Tibial artery (tissue), 4 donors: Measurements from ENCODE around the gene NUDT16L1.

Source experiments
- DNase-seq, 2 donors: peaks; one replicate each; pipeline ENCODE4 v3.0.0-alpha.2; 2019
- H3K27ac ChIP-seq, 2 donors: fragments of 200-600 bp; sonication (generic) in 1 of 2; 1 replicate in 1 of 2; 2 replicates in 1 of 2; pipeline ENCODE4 v1.5.1; 2018 to 2019; ENCODE audit warnings: mild to moderate bottlenecking in 1 of 2
- H3K27me3 ChIP-seq, 2 donors: fragments of 200-600 bp; sonication (generic) in 1 of 2; one replicate each; pipeline versions ENCODE4 v1.5.1 to v1.6.0; 2016 to 2019
- H3K36me3 ChIP-seq, 3 donors: fragments of 200-600 bp; sonication (generic) in 2 of 3; one replicate each; pipeline ENCODE4 v1.5.1; 2016 to 2019; ENCODE audit warnings: mild to moderate bottlenecking in 2 of 3
- H3K4me1 ChIP-seq, 4 donors: fragments of 200-600 bp; sonication (generic) in 2 of 4; 1 replicate in 3 of 4; 2 replicates in 1 of 4; pipeline ENCODE4 v1.5.1; 2016 to 2019
- H3K4me3 ChIP-seq, 2 donors: fragments of 200-600 bp; sonication (generic) in 1 of 2; 1 replicate in 1 of 2; 2 replicates in 1 of 2; pipeline ENCODE4 v1.5.1; 2018 to 2019; ENCODE audit warnings: mild to moderate bottlenecking in 2 of 2
- H3K9me3 ChIP-seq, 3 donors: fragments of 200-600 bp; sonication (generic) in 1 of 3; one replicate each; pipeline ENCODE4 v1.5.1; 2016 to 2019
- CTCF ChIP-seq, 2 experiments: fragments of 200-600 bp in 1 of 2; fragments of 450-650 bp in 1 of 2; IDR thresholded peaks; one replicate each; pipeline ENCODE4 v1.5.1; 2017 to 2019; ENCODE audit warnings: antibody characterized with exemption in 2 of 2, mild to moderate bottlenecking in 1 of 2, moderate library complexity in 1 of 2
- intact Hi-C: fragments of 100-400 bp; cut with DNase I; formaldehyde crosslinking; loops from one replicate; pipeline ENCODE4 v1.15.0; 2023; ENCODE audit warnings: low total_unique reads

The NUDT16L1 gene

GRCh38 chr16:4655801-4656200 is 37.6 kb upstream of the NUDT16L1 start:
- DNase-seq: no peak
- intact Hi-C loops: no loop called here
- H3K4me3 ChIP-seq: no peak overlapping the region
- no peak for TF ChIP-seq CTCF (IDR thresholded peaks at IDR 0.05)
- H3K9me3 ChIP-seq: no peaks in the 10 kb centered on the region
- peaks cover 0 to 12% (median 5%) of the 10 kb centered on the region in 4 donors for H3K4me1 ChIP-seq
- H3K27me3 ChIP-seq: no peaks in the 10 kb centered on the region
- no peak overlapping the region for H3K27ac ChIP-seq
- peaks cover 47 to 96% (median 89%) of the 10 kb centered on the region in 3 donors for H3K36me3 ChIP-seq

GRCh38 chr16:4656221-4656620 is 37.1 kb upstream of the NUDT16L1 start:
- DNase-seq: no peak
- peaks cover 43 to 92% (median 85%) of the 10 kb centered on the region in 3 donors for H3K36me3 ChIP-seq
- no peaks in the 10 kb centered on the region for H3K9me3 ChIP-seq
- TF ChIP-seq CTCF (IDR thresholded peaks at IDR 0.05): no peak
- intact Hi-C loops: no loop called here
- H3K27ac ChIP-seq: no peak overlapping the region
- no peaks in the 10 kb centered on the region for H3K27me3 ChIP-seq
- H3K4me3 ChIP-seq: no peak overlapping the region
- H3K4me1 ChIP-seq: peaks cover 0 to 14% (median 5%) of the 10 kb centered on the region in 4 donors

- no peak for DNase-seq
- Histone ChIP-seq H3K36me3 (peaks cover 37 to 84% (median 77%) of the 10 kb centered on the region in 3 donors), H3K27ac (no peak overlapping the region), H3K27me3 (no peaks in the 10 kb centered on the region), H3K4me3 (no peak overlapping the region), H3K9me3 (no peaks in the 10 kb centered on the region), H3K4me1 (peaks cover 0 to 14% (median 5%) of the 10 kb centered on the region in 4 donors)
- no peak for TF ChIP-seq CTCF (IDR thresholded peaks at IDR 0.05)
- intact Hi-C loops: no loop called here
These were observed 36.4 kb upstream of the NUDT16L1 start for GRCh38 chr16:4656695-4657686.

GRCh38 chr16:4659363-4660353 is 33.7 kb upstream of the NUDT16L1 start:
- no peaks in the 10 kb centered on the region for H3K9me3 ChIP-seq
- DNase-seq: no peak
- no peak for TF ChIP-seq CTCF (IDR thresholded peaks at IDR 0.05)
- H3K27me3 ChIP-seq: no peaks in the 10 kb centered on the region
- H3K4me1 ChIP-seq: peaks cover 0 to 21% (median 5%) of the 10 kb centered on the region in 4 donors
- no peak overlapping the region for H3K27ac ChIP-seq
- H3K4me3 ChIP-seq: no peak overlapping the region
- peaks cover 19 to 79% (median 51%) of the 10 kb centered on the region in 3 donors for H3K36me3 ChIP-seq
- intact Hi-C loops: no loop called here

GRCh38 chr16:4660454-4661007 is 32.8 kb upstream of the NUDT16L1 start:
- Histone ChIP-seq H3K4me3 (no peak overlapping the region), H3K36me3 (peaks cover 11 to 79% (median 47%) of the 10 kb centered on the region in 3 donors), H3K9me3 (no peaks in the 10 kb centered on the region), H3K27ac (no peak overlapping the region), H3K27me3 (no peaks in the 10 kb centered on the region), H3K4me1 (peaks cover 0 to 21% (median 5%) of the 10 kb centered on the region in 4 donors)
- intact Hi-C loops: no loop called here
- peak in 1 of 2 donors; percentile 71 for DNase-seq
- TF ChIP-seq CTCF (IDR thresholded peaks at IDR 0.05): no peak
